Central memory CD8-positive, alpha-beta T cell (primary cell): ENCODE data around the gene CYP11A1.

Experiments
- ATAC-seq: fragments of 150-1000 bp; cut with Tn5 transposase; replicated peaks from 2 replicates; pipeline ENCODE4 v1.10.0; 2022; ENCODE audit warnings: mild to moderate bottlenecking, moderate FRiP score, moderate number of reproducible peaks; ENCODE audit not compliant: poor library complexity, severe bottlenecking; ENCODE audit errors: extremely low read depth
- DNase-seq, 2 donors: peaks; one replicate each; pipeline ENCODE4 v3.0.0; 2021; ENCODE audit warnings: low spot score in 2 of 2
- H3K27ac Mint-ChIP-seq: one replicate; pipeline ENCODE4 v1.8.0; 2022; ENCODE audit warnings: low read depth, mild to moderate bottlenecking, moderate library complexity, mixed read lengths
- H3K27me3 Mint-ChIP-seq: one replicate; pipeline ENCODE4 v1.8.0; 2022; ENCODE audit warnings: mixed read lengths
- H3K36me3 Mint-ChIP-seq: one replicate; pipeline ENCODE4 v1.8.0; 2022; ENCODE audit warnings: mild to moderate bottlenecking, moderate library complexity, mixed read lengths; ENCODE audit not compliant: insufficient read depth
- H3K4me1 Mint-ChIP-seq: one replicate; pipeline ENCODE4 v1.8.0; 2022; ENCODE audit warnings: mixed read lengths
- H3K4me3 Mint-ChIP-seq: one replicate; pipeline ENCODE4 v1.8.0; 2022; ENCODE audit warnings: mild to moderate bottlenecking, moderate library complexity, mixed read lengths
- H3K9me3 Mint-ChIP-seq: one replicate; pipeline ENCODE4 v1.8.0; 2022; ENCODE audit warnings: mixed read lengths

CYP11A1 gene

GRCh38 chr15:74398183-74398582 lies 30.7 kb upstream of the CYP11A1 start:
- H3K27ac Mint-ChIP-seq, result peak overlapping the region; percentile 38
- ATAC-seq (no peak), DNase-seq (no peak)
- H3K27me3 Mint-ChIP-seq, result no peaks in the 10 kb centered on the region
- peaks cover 72% of the 10 kb centered on the region for H3K4me1 Mint-ChIP-seq
- peak overlapping the region; percentile 34 for H3K4me3 Mint-ChIP-seq
- H3K36me3 Mint-ChIP-seq, result no peaks in the 10 kb centered on the region
- H3K9me3 Mint-ChIP-seq, result no peaks in the 10 kb centered on the region

DNA sequence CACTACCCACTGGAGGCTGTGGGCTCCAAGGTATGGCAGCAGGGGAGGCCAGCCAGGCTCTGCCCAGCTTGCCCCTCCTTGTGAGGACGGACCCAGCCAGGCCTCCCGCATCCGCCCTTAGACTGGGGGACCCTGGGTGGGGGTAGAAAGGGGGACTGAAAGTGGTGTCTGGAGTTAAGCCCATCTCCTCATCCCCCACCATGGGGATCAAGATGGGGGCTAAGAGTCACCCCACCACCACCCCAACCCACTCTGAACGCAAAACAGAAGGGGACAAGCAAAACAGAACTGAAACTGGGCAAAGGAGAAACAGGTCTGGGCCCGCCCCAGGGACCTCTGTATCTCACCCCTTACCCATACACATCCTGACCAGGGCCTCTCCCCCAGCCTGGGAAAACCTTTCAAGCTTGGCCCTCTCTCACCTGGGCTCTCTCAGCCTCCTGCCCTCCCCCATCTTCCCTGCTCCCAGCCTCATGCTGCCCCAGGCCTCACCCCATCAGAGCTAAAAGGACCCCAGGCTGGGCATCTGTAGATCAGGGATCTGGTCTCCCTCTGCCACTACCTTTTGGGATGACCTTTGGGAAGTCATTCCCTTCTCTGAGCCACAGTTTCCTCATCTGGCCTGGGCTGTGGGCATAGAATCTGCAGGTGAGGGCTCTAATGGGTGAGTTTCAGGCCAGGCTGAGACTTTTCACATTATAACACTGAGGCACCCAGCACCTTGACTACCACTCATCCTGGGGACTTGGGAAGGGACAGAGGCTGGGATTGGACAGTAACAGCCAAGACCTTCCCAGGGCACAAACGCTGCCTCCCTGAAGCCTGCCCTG lies 30.0 kb upstream of the CYP11A1 start:
- Mint-ChIP-seq H3K36me3 (no peaks in the 10 kb centered on the region), H3K9me3 (no peaks in the 10 kb centered on the region), H3K4me3 (no peak overlapping the region), H3K27me3 (no peaks in the 10 kb centered on the region), H3K4me1 (peaks cover 71% of the 10 kb centered on the region), H3K27ac (peak overlapping the region; percentile 89)
- DNase-seq (no peak), ATAC-seq (no peak)

DNA sequence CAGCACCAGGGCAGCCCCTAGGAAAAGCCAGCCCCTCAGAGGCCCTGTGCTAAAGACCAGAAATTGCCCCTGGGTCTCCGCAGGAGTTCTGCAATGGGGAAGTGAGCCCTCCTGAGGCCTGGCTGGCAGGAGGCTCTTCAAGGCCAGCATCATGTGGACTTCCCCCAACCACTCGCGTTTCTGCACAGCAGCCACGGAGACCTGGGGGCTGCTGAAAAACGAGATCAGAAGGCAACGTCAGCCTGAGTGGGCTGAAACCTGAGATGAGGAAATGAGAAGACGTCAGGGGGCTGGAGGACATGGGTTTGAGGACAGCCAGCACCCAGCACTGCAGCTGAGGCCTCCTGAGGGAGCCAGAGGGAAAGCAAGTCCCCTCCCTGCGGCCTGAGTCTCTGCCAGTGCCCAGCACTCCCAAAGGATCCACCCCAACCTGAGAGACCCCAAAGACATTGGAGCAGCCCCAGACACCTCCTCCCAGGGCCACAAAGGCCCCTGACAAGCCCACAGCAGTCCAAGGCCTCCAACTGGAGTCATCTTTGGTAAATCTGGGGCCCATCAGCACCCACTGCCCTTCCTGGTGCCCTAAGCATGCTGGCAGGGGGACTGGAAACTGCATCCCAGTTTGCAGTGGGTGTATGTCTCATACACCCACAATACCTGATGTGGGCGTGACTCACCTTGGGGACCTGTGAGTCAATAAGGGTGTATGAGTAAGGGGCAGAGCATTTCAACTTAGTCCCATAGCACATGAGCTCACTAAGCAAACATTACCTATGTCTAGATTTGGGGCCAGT lies 29.2 kb upstream of the CYP11A1 start:
- Mint-ChIP-seq H3K9me3 (no peaks in the 10 kb centered on the region), H3K27me3 (no peaks in the 10 kb centered on the region), H3K4me3 (peak overlapping the region; percentile 6), H3K4me1 (peaks cover 68% of the 10 kb centered on the region), H3K27ac (peak overlapping the region; percentile 89), H3K36me3 (no peaks in the 10 kb centered on the region)
- ATAC-seq (no peak), DNase-seq (no peak)

DNA sequence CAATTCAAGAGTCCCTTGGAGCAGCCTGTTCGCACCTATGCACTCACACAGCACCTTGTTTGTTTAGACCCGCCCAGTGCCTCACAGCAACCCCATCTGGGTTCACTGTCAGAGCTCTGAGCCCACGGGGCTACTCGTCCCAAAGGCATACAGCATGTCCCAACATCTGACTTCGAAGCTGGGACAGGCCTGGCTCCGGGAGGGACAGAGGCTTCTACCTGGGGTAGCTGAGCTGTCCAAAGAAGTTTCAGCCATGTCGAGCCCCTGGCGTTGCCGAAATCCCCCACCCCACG lies 28.6 kb upstream of the CYP11A1 start:
- H3K4me1 Mint-ChIP-seq, result peaks cover 68% of the 10 kb centered on the region
- no peak for ATAC-seq
- no peaks in the 10 kb centered on the region for H3K27me3 Mint-ChIP-seq
- H3K9me3 Mint-ChIP-seq, result no peaks in the 10 kb centered on the region
- H3K4me3 Mint-ChIP-seq, result peak overlapping the region; percentile 6
- H3K36me3 Mint-ChIP-seq, result no peaks in the 10 kb centered on the region
- peak overlapping the region; percentile 89 for H3K27ac Mint-ChIP-seq
- DNase-seq, result no peak

DNA sequence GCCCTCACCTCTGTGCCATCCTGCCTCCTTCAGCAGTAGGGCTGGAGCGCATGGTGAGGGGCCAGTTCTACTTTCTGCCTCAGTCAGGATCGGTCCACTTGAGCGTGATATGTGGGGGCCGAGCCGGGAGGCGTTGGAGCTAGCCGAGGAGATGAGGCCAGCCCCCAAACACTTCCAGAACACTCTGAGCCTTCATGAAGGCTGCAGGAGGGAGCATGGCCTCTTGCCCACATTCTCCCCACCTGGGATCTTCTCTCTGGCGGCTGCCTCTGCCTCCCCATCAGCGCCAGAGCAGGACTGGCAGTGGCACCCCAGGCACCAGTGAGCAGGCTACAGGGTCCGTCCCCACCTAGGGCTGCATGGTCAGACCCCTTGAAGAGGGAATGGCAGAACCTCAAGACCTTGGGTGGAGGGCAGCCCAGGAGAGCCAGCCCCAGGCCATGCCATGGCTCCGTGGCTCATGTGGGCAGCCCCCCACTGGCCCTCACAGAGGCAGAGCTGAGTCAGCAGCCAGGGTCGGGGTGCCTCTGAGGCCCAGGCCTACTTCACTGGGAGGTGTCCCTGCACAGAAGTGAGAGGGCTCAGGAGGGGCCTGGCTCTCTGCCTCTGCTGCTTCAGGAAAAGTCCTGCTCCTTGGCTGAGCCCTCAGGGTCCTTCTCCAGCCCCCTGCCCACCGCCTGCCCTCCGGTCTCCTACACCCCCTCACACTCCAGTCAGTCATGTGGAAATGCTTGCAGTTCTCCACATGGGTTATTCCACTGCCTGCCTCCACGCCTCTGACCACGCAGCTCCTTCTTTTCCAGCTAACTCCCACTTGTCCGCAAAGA lies 28.1 kb upstream of the CYP11A1 start:
- DNase-seq (no peak), ATAC-seq (no peak)
- H3K4me1 Mint-ChIP-seq, result peaks cover 68% of the 10 kb centered on the region
- no peak overlapping the region for H3K27ac Mint-ChIP-seq
- no peaks in the 10 kb centered on the region for H3K36me3 Mint-ChIP-seq
- H3K4me3 Mint-ChIP-seq, result no peak overlapping the region
- no peaks in the 10 kb centered on the region for H3K9me3 Mint-ChIP-seq
- no peaks in the 10 kb centered on the region for H3K27me3 Mint-ChIP-seq

- no peaks in the 10 kb centered on the region for H3K27me3 Mint-ChIP-seq
- no peak for DNase-seq
- H3K27ac Mint-ChIP-seq, result peak overlapping the region; percentile 61
- H3K36me3 Mint-ChIP-seq, result no peaks in the 10 kb centered on the region
- H3K4me1 Mint-ChIP-seq, result peaks cover 58% of the 10 kb centered on the region
- H3K9me3 Mint-ChIP-seq, result no peaks in the 10 kb centered on the region
- H3K4me3 Mint-ChIP-seq, result no peak overlapping the region
- no peak for ATAC-seq
These were observed 26.8 kb upstream of the CYP11A1 start for GRCh38 chr15:74394090-74394846.

- DNase-seq (no peak), ATAC-seq (no peak)
- Mint-ChIP-seq H3K36me3 (no peaks in the 10 kb centered on the region), H3K27ac (peak overlapping the region; percentile 84), H3K4me1 (peaks cover 50% of the 10 kb centered on the region), H3K4me3 (no peak overlapping the region), H3K9me3 (no peaks in the 10 kb centered on the region), H3K27me3 (no peaks in the 10 kb centered on the region)
These were observed 26.0 kb upstream of the CYP11A1 start for GRCh38 chr15:74393423-74393822.

DNA sequence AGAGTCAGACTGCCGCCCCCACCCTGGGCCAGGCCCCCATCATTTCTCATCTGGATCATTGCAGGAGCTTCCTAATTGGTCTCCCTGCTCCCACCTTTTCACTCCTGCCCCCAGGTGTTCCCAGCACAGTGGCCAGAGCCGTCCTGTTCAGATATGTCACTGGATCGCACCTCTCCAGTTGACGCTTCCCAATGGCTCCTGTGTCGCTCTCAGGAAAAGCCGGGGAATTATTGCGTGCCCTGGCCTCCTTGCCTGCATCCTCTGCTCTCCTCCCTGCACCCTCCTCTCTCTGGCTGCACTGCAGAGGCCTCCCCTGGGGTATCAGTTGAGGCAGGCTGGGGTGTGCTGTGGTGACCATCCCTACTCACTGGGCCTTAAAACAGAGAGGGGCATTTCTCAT lies 25.5 kb upstream of the CYP11A1 start:
- Mint-ChIP-seq H3K27ac (peak overlapping the region; percentile 84), H3K4me3 (no peak overlapping the region), H3K36me3 (no peaks in the 10 kb centered on the region), H3K4me1 (peaks cover 45% of the 10 kb centered on the region), H3K27me3 (no peaks in the 10 kb centered on the region), H3K9me3 (no peaks in the 10 kb centered on the region)
- ATAC-seq, result no peak
- no peak for DNase-seq

- DNase-seq (no peak), ATAC-seq (no peak)
- no peaks in the 10 kb centered on the region for H3K27me3 Mint-ChIP-seq
- H3K4me1 Mint-ChIP-seq, result peaks cover 40% of the 10 kb centered on the region
- H3K27ac Mint-ChIP-seq, result peak overlapping the region; percentile 84
- no peaks in the 10 kb centered on the region for H3K9me3 Mint-ChIP-seq
- H3K4me3 Mint-ChIP-seq, result no peak overlapping the region
- peaks cover 1% of the 10 kb centered on the region for H3K36me3 Mint-ChIP-seq
These were observed 25.0 kb upstream of the CYP11A1 start for GRCh38 chr15:74392451-74392830.

- DNase-seq, result no peak
- Mint-ChIP-seq H3K27ac (peak overlapping the region; percentile 66), H3K9me3 (no peaks in the 10 kb centered on the region), H3K4me3 (no peak overlapping the region), H3K4me1 (peaks cover 35% of the 10 kb centered on the region), H3K36me3 (peaks cover 1% of the 10 kb centered on the region), H3K27me3 (no peaks in the 10 kb centered on the region)
- ATAC-seq, result no peak
These were observed 24.4 kb upstream of the CYP11A1 start for GRCh38 chr15:74391582-74392450.

GRCh38 chr15:74390647-74391288 lies 23.3 kb upstream of the CYP11A1 start:
- no peaks in the 10 kb centered on the region for H3K9me3 Mint-ChIP-seq
- no peak for DNase-seq
- H3K36me3 Mint-ChIP-seq, result peaks cover 1% of the 10 kb centered on the region
- no peak overlapping the region for H3K4me3 Mint-ChIP-seq
- H3K27ac Mint-ChIP-seq, result peak overlapping the region; percentile 66
- H3K4me1 Mint-ChIP-seq, result peaks cover 31% of the 10 kb centered on the region
- H3K27me3 Mint-ChIP-seq, result no peaks in the 10 kb centered on the region
- peak; percentile 24 for ATAC-seq
